ENCODE measurements around the gene CREBRF. TPM values are rescaled to one million over a fixed set of nuclear protein-coding genes. Genes with fewer than 3 reads are reported as not detected.
"Not testable (repeated sequence)": the region's sequence is repeated elsewhere in the genome, so short reads cannot be mapped to it uniquely, and the experiment has no call there.

CREBRF gene
- total RNA-seq, 1 donor = 161 TPM

GRCh38 chr5:173144200-173145176 lies 88.3 kb downstream of the CREBRF start, which contains the start of gene BNIP1:
TSS of gene BNIP1 (plus strand) at chr5:173144531. CDS start at chr5:173144546, 15 bp downstream.
- Histone ChIP-seq H3K4me1 (ENCODE audit: insufficient read depth, low read length) (peaks cover 7% of the 10 kb centered on the region), H3K9me3 (ENCODE audit: low read depth, low read length) (no peaks in the 10 kb centered on the region), H3K4me3 (ENCODE audit: low read length) (peak within 1 kb of the TSS; percentile 95), H3K27me3 (ENCODE audit: insufficient read depth, low read length) (no peaks in the 10 kb centered on the region)

DNA sequence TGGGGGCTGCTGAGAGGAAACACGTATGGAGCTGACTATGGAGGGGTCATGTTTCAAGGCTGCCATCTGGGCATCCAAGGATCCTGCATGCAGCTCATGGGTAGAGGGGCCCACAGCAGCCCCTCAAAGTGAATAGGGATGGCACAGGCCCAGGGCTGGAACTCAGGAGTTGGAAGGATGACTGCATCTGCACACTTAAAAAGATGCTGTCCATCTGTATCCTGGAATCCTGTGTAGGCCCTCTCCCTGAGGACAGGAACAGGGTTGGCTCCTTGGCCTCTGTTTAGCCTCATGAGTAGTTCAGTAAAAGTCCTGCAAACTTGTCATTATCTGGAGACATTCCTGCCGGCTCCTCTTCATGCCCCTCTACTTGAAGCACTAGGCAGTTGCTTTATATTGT lies 92.2 kb downstream of the CREBRF start:
- peaks cover 7% of the 10 kb centered on the region for H3K4me1 ChIP-seq (ENCODE audit: insufficient read depth, low read length)
- H3K27me3 ChIP-seq (ENCODE audit: insufficient read depth, low read length) = no peaks in the 10 kb centered on the region
- H3K4me3 ChIP-seq (ENCODE audit: low read length) = no peak overlapping the region
- H3K9me3 ChIP-seq (ENCODE audit: low read depth, low read length) = no peaks in the 10 kb centered on the region

- Histone ChIP-seq H3K4me1 (ENCODE audit: insufficient read depth, low read length) (no peaks in the 10 kb centered on the region), H3K27me3 (ENCODE audit: insufficient read depth, low read length) (no peaks in the 10 kb centered on the region), H3K9me3 (ENCODE audit: low read depth, low read length) (no peaks in the 10 kb centered on the region), H3K4me3 (ENCODE audit: low read length) (no peak overlapping the region)
Observed at GRCh38 chr5:173152547-173152946, 96.4 kb downstream of the CREBRF start.

- Histone ChIP-seq H3K4me1 (ENCODE audit: insufficient read depth, low read length) (no peaks in the 10 kb centered on the region), H3K27me3 (ENCODE audit: insufficient read depth, low read length) (no peaks in the 10 kb centered on the region), H3K4me3 (ENCODE audit: low read length) (no peak overlapping the region), H3K9me3 (ENCODE audit: low read depth, low read length) (no peaks in the 10 kb centered on the region)
Observed at GRCh38 chr5:173153842-173154241, 97.7 kb downstream of the CREBRF start.

DNA sequence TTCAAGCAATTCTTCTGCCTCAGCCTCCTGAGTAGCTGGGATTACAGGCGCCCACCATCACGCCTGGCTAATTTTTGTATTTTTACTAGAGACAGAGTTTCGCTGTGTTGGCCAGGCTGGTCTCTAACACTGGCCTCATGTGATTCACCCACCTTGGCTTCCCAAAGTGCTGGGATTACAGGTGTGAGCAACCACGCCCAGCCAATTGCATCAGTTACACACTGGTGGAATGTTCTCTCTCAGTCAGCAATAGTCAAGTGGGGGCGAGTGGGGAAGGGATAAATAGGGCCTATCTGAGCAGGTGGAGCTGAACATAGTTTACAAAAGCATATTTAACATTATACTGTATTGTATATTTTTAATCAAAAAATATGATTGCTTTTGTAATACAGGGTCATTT lies 98.5 kb downstream of the CREBRF start:
- H3K9me3 ChIP-seq (ENCODE audit: low read depth, low read length); H3K4me3 ChIP-seq (ENCODE audit: low read length); H3K27me3 ChIP-seq (ENCODE audit: insufficient read depth, low read length); H3K4me1 ChIP-seq (ENCODE audit: insufficient read depth, low read length): not testable (repeated sequence)

GRCh38 chr5:173155912-173156311 lies 99.8 kb downstream of the CREBRF start:
- Histone ChIP-seq H3K4me1 (ENCODE audit: insufficient read depth, low read length) (no peaks in the 10 kb centered on the region), H3K27me3 (ENCODE audit: insufficient read depth, low read length) (no peaks in the 10 kb centered on the region), H3K4me3 (ENCODE audit: low read length) (no peak overlapping the region), H3K9me3 (ENCODE audit: low read depth, low read length) (no peaks in the 10 kb centered on the region)

- no peak overlapping the region for H3K4me3 ChIP-seq (ENCODE audit: low read length)
Observed at GRCh38 chr5:173158366-173158765, 102.2 kb downstream of the CREBRF start.

GRCh38 chr5:173159256-173159655 lies 103.1 kb downstream of the CREBRF start:
- H3K27me3 ChIP-seq (ENCODE audit: insufficient read depth, low read length) = no peaks in the 10 kb centered on the region
- H3K4me1 ChIP-seq (ENCODE audit: insufficient read depth, low read length) = no peaks in the 10 kb centered on the region
- no peaks in the 10 kb centered on the region for H3K9me3 ChIP-seq (ENCODE audit: low read depth, low read length)

More at GRCh38 chr5:173158366-173158765, 102.2 kb downstream of the CREBRF start:
- no peaks in the 10 kb centered on the region for H3K4me1 ChIP-seq (ENCODE audit: insufficient read depth, low read length)
- H3K27me3 ChIP-seq (ENCODE audit: insufficient read depth, low read length) = no peaks in the 10 kb centered on the region
- no peaks in the 10 kb centered on the region for H3K9me3 ChIP-seq (ENCODE audit: low read depth, low read length)

DNA sequence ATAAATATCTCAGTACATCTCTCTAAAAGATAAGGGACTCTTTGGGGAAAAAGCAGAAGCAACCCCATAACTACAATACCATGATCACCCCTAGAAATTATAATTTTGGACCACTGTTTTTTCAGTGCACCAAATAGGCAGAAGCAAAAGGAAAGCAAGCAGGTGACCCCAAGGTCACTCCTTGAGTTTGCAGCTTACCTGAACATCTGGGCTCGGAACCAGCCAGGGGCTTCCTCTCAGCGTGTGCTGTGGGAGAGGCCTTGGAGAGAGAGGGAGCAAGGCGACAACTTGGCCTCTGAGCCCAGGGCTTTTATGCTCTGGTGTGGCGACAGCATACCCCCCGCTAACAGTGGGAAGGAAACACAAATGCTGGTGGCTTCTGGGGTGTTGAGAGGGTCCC lies 105.0 kb downstream of the CREBRF start:
- no peak overlapping the region for H3K4me3 ChIP-seq (ENCODE audit: low read length)
- no peaks in the 10 kb centered on the region for H3K9me3 ChIP-seq (ENCODE audit: low read depth, low read length)
- H3K4me1 ChIP-seq (ENCODE audit: insufficient read depth, low read length) = no peaks in the 10 kb centered on the region
- H3K27me3 ChIP-seq (ENCODE audit: insufficient read depth, low read length) = no peaks in the 10 kb centered on the region

More at GRCh38 chr5:173159256-173159655, 103.1 kb downstream of the CREBRF start:
- no peak overlapping the region for H3K4me3 ChIP-seq (ENCODE audit: low read length)

- Histone ChIP-seq H3K4me1 (ENCODE audit: insufficient read depth, low read length) (no peaks in the 10 kb centered on the region), H3K27me3 (ENCODE audit: insufficient read depth, low read length) (no peaks in the 10 kb centered on the region), H3K9me3 (ENCODE audit: low read depth, low read length) (no peaks in the 10 kb centered on the region), H3K4me3 (ENCODE audit: low read length) (no peak overlapping the region)
Observed at GRCh38 chr5:173163219-173163618, 107.1 kb downstream of the CREBRF start.

- no peak overlapping the region for H3K4me3 ChIP-seq (ENCODE audit: low read length)
- H3K27me3 ChIP-seq (ENCODE audit: insufficient read depth, low read length) = no peaks in the 10 kb centered on the region
- H3K4me1 ChIP-seq (ENCODE audit: insufficient read depth, low read length) = no peaks in the 10 kb centered on the region
- H3K9me3 ChIP-seq (ENCODE audit: low read depth, low read length) = no peaks in the 10 kb centered on the region
Observed at GRCh38 chr5:173165177-173166016, 109.2 kb downstream of the CREBRF start.

GRCh38 chr5:173172166-173172565 lies 116.0 kb downstream of the CREBRF start:
- Histone ChIP-seq H3K27me3 (ENCODE audit: insufficient read depth, low read length) (no peaks in the 10 kb centered on the region), H3K4me1 (ENCODE audit: insufficient read depth, low read length) (no peaks in the 10 kb centered on the region), H3K9me3 (ENCODE audit: low read depth, low read length) (no peaks in the 10 kb centered on the region), H3K4me3 (ENCODE audit: low read length) (no peak overlapping the region)

GRCh38 chr5:173175523-173175922 lies 119.4 kb downstream of the CREBRF start:
- Histone ChIP-seq H3K4me1 (ENCODE audit: insufficient read depth, low read length) (no peaks in the 10 kb centered on the region), H3K27me3 (ENCODE audit: insufficient read depth, low read length) (no peaks in the 10 kb centered on the region), H3K9me3 (ENCODE audit: low read depth, low read length) (no peaks in the 10 kb centered on the region), H3K4me3 (ENCODE audit: low read length) (no peak overlapping the region)

- Histone ChIP-seq H3K9me3 (ENCODE audit: low read depth, low read length) (no peaks in the 10 kb centered on the region), H3K4me3 (ENCODE audit: low read length) (no peak overlapping the region), H3K4me1 (ENCODE audit: insufficient read depth, low read length) (no peaks in the 10 kb centered on the region), H3K27me3 (ENCODE audit: insufficient read depth, low read length) (no peaks in the 10 kb centered on the region)
Observed at GRCh38 chr5:173178369-173178910, 122.3 kb downstream of the CREBRF start.

DNA sequence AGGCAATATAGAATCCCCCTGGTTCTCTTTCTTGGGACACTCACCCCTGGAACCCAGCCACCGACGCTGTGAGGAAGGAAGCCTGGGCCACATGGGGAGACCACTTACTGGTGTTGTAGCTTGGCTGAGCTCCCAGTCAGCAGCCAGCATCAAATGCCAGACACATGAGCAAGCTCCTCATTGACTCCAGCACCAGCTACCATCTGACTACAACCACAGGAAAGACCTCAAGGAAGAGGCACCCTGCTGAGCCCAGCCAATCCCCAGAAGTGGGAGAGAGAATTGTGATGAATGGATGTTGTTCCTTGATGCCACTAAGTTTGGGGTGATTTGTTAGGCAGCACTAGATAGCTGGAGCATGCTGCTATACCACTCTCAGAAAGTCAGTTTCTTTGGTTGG lies 124.2 kb downstream of the CREBRF start:
- Histone ChIP-seq H3K4me3 (ENCODE audit: low read length) (no peak overlapping the region), H3K9me3 (ENCODE audit: low read depth, low read length) (no peaks in the 10 kb centered on the region), H3K4me1 (ENCODE audit: insufficient read depth, low read length) (no peaks in the 10 kb centered on the region), H3K27me3 (ENCODE audit: insufficient read depth, low read length) (no peaks in the 10 kb centered on the region)

Measured in mononuclear cell (primary cell).